GM21717 (cell line): ENCODE measurements around the gene TEX13A.

ENCODE experiments used
- ATAC-seq: cut with Tn5 transposase; IDR thresholded peaks from one replicate; pipeline ENCODE4 v1.9.1; 2021; ENCODE audit warnings: mild to moderate bottlenecking, moderate library complexity; ENCODE audit not compliant: unreplicated experiment

Gene TEX13A

DNA sequence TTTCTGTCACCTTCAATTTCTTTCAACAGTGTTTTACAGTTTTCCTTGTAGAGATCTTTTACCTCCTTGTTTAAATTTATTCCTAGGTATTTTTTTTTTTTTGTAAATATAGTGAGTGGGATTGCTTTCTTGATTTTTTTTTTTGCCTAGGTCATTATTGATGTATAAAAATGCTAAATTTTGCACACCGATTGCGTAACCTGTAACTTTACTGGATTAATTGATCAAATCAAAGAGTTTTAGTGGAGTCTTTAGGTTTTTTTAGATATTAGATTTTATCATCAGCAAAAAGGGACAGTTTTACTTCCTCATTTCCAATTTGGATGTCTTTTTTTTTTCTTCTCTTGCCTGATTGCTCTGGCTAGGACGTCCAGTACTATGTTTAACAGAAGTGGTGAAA is 40.9 kb downstream of the TEX13A start:
- no peak for ATAC-seq

DNA sequence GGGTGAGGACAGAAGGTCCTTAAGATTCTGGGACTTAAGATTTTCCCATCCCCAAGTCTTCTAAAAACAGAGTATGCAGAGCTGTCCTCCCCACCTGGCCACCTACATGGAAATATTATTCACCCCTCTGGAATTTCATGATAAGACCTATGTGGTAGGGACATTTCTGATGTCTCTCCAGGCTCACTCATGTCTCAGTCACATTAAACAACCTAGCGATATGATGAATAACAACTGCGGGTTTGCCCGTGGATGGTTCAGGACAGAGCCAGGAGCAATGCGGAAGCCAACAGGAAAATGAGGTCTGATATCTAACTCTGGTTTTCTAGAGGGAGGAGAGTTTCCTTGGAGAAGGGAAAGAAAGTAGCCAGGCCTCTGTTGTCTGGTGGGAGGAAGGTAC is 47.4 kb downstream of the TEX13A start:
- ATAC-seq, result no peak
